IMR-90 (cell line): ENCODE data around the gene NFKB1. TPM values are rescaled to one million over a fixed set of nuclear protein-coding genes. Genes with fewer than 3 reads are reported as not detected.
"Not testable (repeated sequence)": the region's sequence is repeated elsewhere in the genome, so short reads cannot be mapped to it uniquely, and the experiment has no call there.

Experiments used
- ATAC-seq: fragments of 200-7000 bp; cut with Tn5 transposase; 2 replicates; pipeline ENCODE4 v1.9.1; 2020; ENCODE audit warnings: low read depth, mild to moderate bottlenecking, moderate library complexity
- BruUV-seq: library from RNA; stranded (reverse); fragments of 400-500 nt; replicated peaks from 2 replicates; lab custom pipeline; 2021; lab: Mats Ljungman, UMichigan
- CTCF ChIA-PET: fragments of 300-600 bp; formaldehyde crosslinking; extraction: SDS; loops from one replicate; lab custom pipeline; 2021; ENCODE audit warnings: antibody characterized with exemption; lab: Yijun Ruan, JAX
- POLR2A ChIA-PET: fragments of 300-600 bp; sonication (Branson Sonifier 250); formaldehyde crosslinking; loops from one replicate; lab custom pipeline; 2022; ENCODE audit warnings: antibody characterized with exemption; ENCODE audit not compliant: unreplicated experiment; lab: Charles Lee
- DNase-seq: peaks from one replicate; pipeline ENCODE4 v3.0.0; 2013
- H2AFZ ChIP-seq: replicated peaks from 2 replicates; pipeline ENCODE3; 2013; ENCODE audit warnings: low read length, mild to moderate bottlenecking; ENCODE audit not compliant: poor library complexity
- H2AK5ac ChIP-seq: 2 replicates; pipeline ENCODE4 v1.6.1; 2013; ENCODE audit warnings: low read depth, low read length, inconsistent platforms
- H2AK9ac ChIP-seq: replicated peaks from 2 replicates; pipeline ENCODE3; 2013; ENCODE audit warnings: mild to moderate bottlenecking, low read depth, low read length, moderate library complexity; ENCODE audit not compliant: poor library complexity
- H2BK120ac ChIP-seq: 2 replicates; pipeline ENCODE4 v1.6.1; 2013; ENCODE audit warnings: low read depth, low read length, inconsistent platforms
- H2BK15ac ChIP-seq: 3 replicates; pipeline ENCODE4 v1.6.1; 2013; ENCODE audit warnings: low read depth, low read length, inconsistent platforms
- H2BK20ac ChIP-seq: 2 replicates; pipeline ENCODE4 v1.6.1; 2013; ENCODE audit warnings: low read depth, mild to moderate bottlenecking, inconsistent platforms, low read length, moderate library complexity
- H2BK5ac ChIP-seq: 2 replicates; pipeline ENCODE4 v1.6.1; 2013; ENCODE audit warnings: mild to moderate bottlenecking, low read depth, low read length, inconsistent platforms; ENCODE audit not compliant: poor library complexity, severe bottlenecking
- H3K14ac ChIP-seq: replicated peaks from 2 replicates; pipeline ENCODE4 v1.6.1; 2013; ENCODE audit warnings: low read depth, low read length, inconsistent platforms
- H3K18ac ChIP-seq: 2 replicates; pipeline ENCODE4 v1.6.1; 2013; ENCODE audit warnings: low read depth, low read length, control low read depth
- H3K23ac ChIP-seq: 2 replicates; pipeline ENCODE4 v1.6.1; 2013; ENCODE audit warnings: low read depth, low read length, inconsistent platforms
- H3K27ac ChIP-seq: 2 replicates; pipeline ENCODE4 v1.5.1; 2013; ENCODE audit warnings: mild to moderate bottlenecking, control low read depth, low read length; ENCODE audit not compliant: insufficient read depth
- H3K27me3 ChIP-seq: 2 replicates; pipeline ENCODE4 v1.6.1; 2013; ENCODE audit warnings: low read length; ENCODE audit not compliant: control insufficient read depth, insufficient read depth
- H3K36me3 ChIP-seq: 2 replicates; pipeline ENCODE4 v1.6.1; 2013; ENCODE audit warnings: low read length, mixed read lengths; ENCODE audit not compliant: control insufficient read depth, insufficient read depth
- H3K4ac ChIP-seq: 2 replicates; pipeline ENCODE4 v1.6.1; 2013; ENCODE audit warnings: low read depth, low read length, inconsistent platforms
- H3K4me1 ChIP-seq: 2 replicates; pipeline ENCODE4 v1.6.1; 2013; ENCODE audit warnings: low read length, mixed read lengths; ENCODE audit not compliant: control insufficient read depth, insufficient read depth
- H3K4me2 ChIP-seq: 2 replicates; pipeline ENCODE4 v1.6.1; 2013; ENCODE audit warnings: low read depth, mild to moderate bottlenecking, control low read depth, low read length, moderate library complexity
- H3K4me3 ChIP-seq: 2 replicates; pipeline ENCODE4 v1.5.1; 2013; ENCODE audit warnings: low read depth, mild to moderate bottlenecking, control low read depth, low read length, moderate library complexity; ENCODE audit not compliant: insufficient read depth
- H3K56ac ChIP-seq: 2 replicates; pipeline ENCODE4 v1.6.1; 2013; ENCODE audit warnings: low read length, inconsistent platforms; ENCODE audit not compliant: insufficient read depth; ENCODE audit errors: extremely low read depth
- H3K79me1 ChIP-seq, 2 experiments: 2 replicates each; pipeline ENCODE4 v1.6.1; 2013; ENCODE audit warnings: low read length in 2 of 2, inconsistent platforms in 1 of 2, low read depth in 1 of 2
- H3K9ac ChIP-seq: 2 replicates; pipeline ENCODE4 v1.6.1; 2013; ENCODE audit warnings: low read depth, low read length, control low read depth
- H3K9me1 ChIP-seq: 2 replicates; pipeline ENCODE4 v1.6.1; 2013; ENCODE audit warnings: low read length, inconsistent platforms; ENCODE audit not compliant: insufficient read depth
- H3K9me3 ChIP-seq: 2 replicates; pipeline ENCODE4 v1.6.1; 2013; ENCODE audit warnings: low read length; ENCODE audit not compliant: control insufficient read depth, insufficient read depth
- H4K20me1 ChIP-seq: 2 replicates; pipeline ENCODE4 v1.6.1; 2013; ENCODE audit warnings: low read length, inconsistent platforms; ENCODE audit not compliant: insufficient read depth
- H4K5ac ChIP-seq: 2 replicates; pipeline ENCODE4 v1.6.1; 2013; ENCODE audit warnings: mild to moderate bottlenecking, low read depth, low read length, control low read depth
- H4K8ac ChIP-seq, 2 experiments: 2 replicates each; pipeline ENCODE4 v1.6.1; 2013; ENCODE audit warnings: low read depth in 2 of 2, low read length in 2 of 2, control low read depth in 1 of 2, inconsistent platforms in 1 of 2
- H4K91ac ChIP-seq: 2 replicates; pipeline ENCODE4 v1.6.1; 2013; ENCODE audit warnings: low read depth, low read length, inconsistent platforms; ENCODE audit not compliant: insufficient read depth
- RCOR1 ChIP-seq: IDR thresholded peaks from 2 replicates; pipeline ENCODE4 v1.6.1; 2012; ENCODE audit warnings: mild to moderate bottlenecking, low read length, improper control_type of control experiment; ENCODE audit not compliant: insufficient replicate concordance
- RFX5 ChIP-seq: IDR thresholded peaks from 2 replicates; pipeline ENCODE4 v1.8.0; 2012; ENCODE audit warnings: low read depth, mild to moderate bottlenecking, low read length, moderate library complexity
- WGBS, 2 experiments: methylation state at CpG; one replicate each; pipeline versions ENCODE4 v1.1.5 to v1.1.7; 2013; ENCODE audit warnings: missing lambda C conversion rate in 2 of 2; ENCODE audit not compliant: insufficient read length in 1 of 2; ENCODE audit errors: extremely low coverage in 2 of 2; 5-methylcytosine and 5-hydroxymethylcytosine counted together
- dilution Hi-C: fragments of 300-500 bp; cut with HindIII; formaldehyde crosslinking; loops from one replicate; pipeline ENCODE4 v1.14.3; 2018; ENCODE audit warnings: low sequenced_read_pairs; ENCODE audit not compliant: unreplicated experiment
- in situ Hi-C: fragments of 300-500 bp; cut with MboI; formaldehyde crosslinking; loops from 3 replicates; pipeline ENCODE4 v1.14.3; 2019; ENCODE audit warnings: low sequenced_read_pairs, inconsistent platforms, mixed read lengths
- intact Hi-C: fragments of 100-400 bp; cut with micrococcal nuclease; formaldehyde crosslinking; loops from 2 replicates; pipeline ENCODE4 v1.10.0; 2022
- polyA plus RNA-seq, 3 experiments: library from polyadenylated mRNA; depleted of rRNA; stranded (reverse); fragments of >200 nt; gene quantifications; 2 replicates each; pipeline ENCODE4 v1.2.3, GENCODE V29; 2012; ENCODE audit warnings: low replicate concordance in 1 of 3
- total RNA-seq: library from RNA; depleted of rRNA; stranded (reverse); fragments of >200 nt; gene quantifications from 2 replicates; pipeline ENCODE4 v1.2.3, GENCODE V29; 2012

NFKB1 gene
- total and polyA plus RNA-seq, 2 of the 4 experiments (the other 2 are of a cell fraction): 19.8 to 24.6 TPM

- Histone ChIP-seq H4K5ac (no peak overlapping the region), H3K9ac (no peak overlapping the region), H2AFZ (no peak overlapping the region), H3K9me3 (peaks cover 6% of the 10 kb centered on the region), H2AK9ac (no peak overlapping the region), H3K23ac (no peak overlapping the region), H3K27ac (no peak overlapping the region), H3K4me1 (no peaks in the 10 kb centered on the region), H3K9me1 (no peaks in the 10 kb centered on the region), H2BK5ac (no peak overlapping the region), H4K91ac (no peak overlapping the region), H2BK20ac (no peak overlapping the region), H3K4ac (no peak overlapping the region), H2BK15ac (no peak overlapping the region), H3K36me3 (no peaks in the 10 kb centered on the region), H3K4me2 (no peak overlapping the region), H4K8ac (no peak overlapping the region), H3K56ac (no peak overlapping the region), H3K27me3 (peaks cover 2% of the 10 kb centered on the region; the same call in 1 of the 2 replicates), H3K4me3 (no peak overlapping the region), H3K79me1 (no peaks in the 10 kb centered on the region), H4K20me1 (no peaks in the 10 kb centered on the region), H2BK120ac (no peak overlapping the region), H3K14ac (no peak overlapping the region), H3K18ac (no peak overlapping the region), H2AK5ac (no peak overlapping the region)
- in situ Hi-C loops (no loop called here), dilution Hi-C loops (no loop called here), intact Hi-C loops (no loop called here)
- no peak for DNase-seq
- no peak for ATAC-seq
- POLR2A ChIA-PET: no interaction called here
- WGBS, 2 experiments: no CpG with 5 or more reads among the region's 7 CpGs
- TF ChIP-seq RCOR1 (no peak), RFX5 (no peak)
- no TSS peak for BruUV-seq
- CTCF ChIA-PET: interaction anchor here (1.7 kb wide), 1 partner anchor 22 kb away, joined by 3 read pairs; no protein-coding TSS in a partner anchor
These were observed 23.0 kb upstream of the NFKB1 start for GRCh38 chr4:102478186-102478585.

GRCh38 chr4:102479832-102480231, 21.3 kb upstream of the NFKB1 start:
- ATAC-seq, H2BK15ac ChIP-seq, H3K9me1 ChIP-seq, H3K4me3 ChIP-seq, BruUV-seq, H3K27ac ChIP-seq, H3K23ac ChIP-seq, H3K9ac ChIP-seq, H3K27me3 ChIP-seq, H2AFZ ChIP-seq, H2AK5ac ChIP-seq, CTCF ChIA-PET, H3K4ac ChIP-seq, DNase-seq, H3K36me3 ChIP-seq, POLR2A ChIA-PET, H2BK20ac ChIP-seq, H3K18ac ChIP-seq, H3K4me2 ChIP-seq, H3K14ac ChIP-seq, H2AK9ac ChIP-seq, intact Hi-C loops, H2BK120ac ChIP-seq, H4K8ac ChIP-seq, H2BK5ac ChIP-seq, in situ Hi-C loops, H3K9me3 ChIP-seq, H4K5ac ChIP-seq, H3K4me1 ChIP-seq, dilution Hi-C loops, H4K91ac ChIP-seq, H3K79me1 ChIP-seq, H3K56ac ChIP-seq, H4K20me1 ChIP-seq: not testable (repeated sequence)
- WGBS, 2 experiments: no CpG with 5 or more reads among the region's 2 CpGs
